ENCODE measurements around the gene CTXND2.

Gene CTXND2

GRCh38 chr1:150955280-150955679, 68.3 kb downstream of the CTXND2 start:
- CTCF ChIA-PET = interaction anchor here (0.6 kb wide), 1 partner anchor 21 kb away, joined by 4 read pairs; no protein-coding TSS in a partner anchor
- no peak overlapping the region for H3K27ac ChIP-seq
- POLR2A ChIA-PET (ENCODE audit: low non-redundant PET) = interaction anchor here (0.5 kb wide), 1 partner anchor 377 kb away, joined by 3 read pairs; no protein-coding TSS in a partner anchor
- TF ChIP-seq CTCF (conservative IDR thresholded peaks at IDR 0.05; ENCODE audit: low read depth) = no peak
- no peak for DNase-seq (ENCODE audit: low spot score)

- CTCF ChIA-PET = interaction anchor here (0.6 to 1.2 kb wide), 7 partner anchors 11 to 637 kb away, joined by 3 to 4 read pairs (median 3); no protein-coding TSS in a partner anchor
- H3K27ac ChIP-seq = no peak overlapping the region
- no peak for DNase-seq (ENCODE audit: low spot score)
- no peak for TF ChIP-seq CTCF (conservative IDR thresholded peaks at IDR 0.05; ENCODE audit: low read depth)
- POLR2A ChIA-PET (ENCODE audit: low non-redundant PET) = interaction anchor here (0.7 kb wide), 1 partner anchor 196 kb away, joined by 3 read pairs; no protein-coding TSS in a partner anchor
Measured at GRCh38 chr1:150957666-150958065, 70.7 kb downstream of the CTXND2 start.

GRCh38 chr1:150960646-150961045, 73.7 kb downstream of the CTXND2 start:
- CTCF ChIA-PET = no interaction called here
- peak overlapping the region; percentile 21; the same call in 1 of the 2 replicates for H3K27ac ChIP-seq
- POLR2A ChIA-PET (ENCODE audit: low non-redundant PET) = interaction anchor here (0.5 kb wide), 1 partner anchor 409 kb away, joined by 4 read pairs; no protein-coding TSS in a partner anchor
- no peak for TF ChIP-seq CTCF (conservative IDR thresholded peaks at IDR 0.05; ENCODE audit: low read depth)
- DNase-seq (ENCODE audit: low spot score) = no peak

GRCh38 chr1:150961756-150962155, 74.8 kb downstream of the CTXND2 start:
- CTCF ChIA-PET = no interaction called here
- H3K27ac ChIP-seq = no peak overlapping the region
- POLR2A ChIA-PET (ENCODE audit: low non-redundant PET) = no interaction called here
- TF ChIP-seq CTCF (conservative IDR thresholded peaks at IDR 0.05; ENCODE audit: low read depth) = no peak
- DNase-seq (ENCODE audit: low spot score) = no peak

Measured in RWPE1 (cell line).